Cerebellar nuclear complex (tissue), 1 donor: ENCODE measurements around the gene EPM2AIP1.
"Not testable (repeated sequence)": the region's sequence is repeated elsewhere in the genome, so short reads cannot be mapped to it uniquely, and the experiment has no call there.

ENCODE experiments used
- DNase-seq, 2 experiments: peaks; one replicate each; lab custom pipeline; 2025; lab: John Stamatoyannopoulos, UW

Gene EPM2AIP1

GRCh38 chr3:36993326-36994283 lies 674 bp upstream of the EPM2AIP1 start, which contains the start of gene MLH1:
Gene MLH1, plus strand, starts transcription at chr3:36993518. Its CDS starts 30 bp downstream, at chr3:36993548.
- no peak for DNase-seq

GRCh38 chr3:36991923-36992805 lies 767 bp downstream of the EPM2AIP1 start:
- no peak for DNase-seq

GRCh38 chr3:36991147-36991546 lies 1.8 kb downstream of the EPM2AIP1 start:
- no peak for DNase-seq

GRCh38 chr3:36989568-36989967 lies 3.4 kb downstream of the EPM2AIP1 start:
- no peak for DNase-seq

GRCh38 chr3:36989005-36989404 lies 3.9 kb downstream of the EPM2AIP1 start:
- DNase-seq: no peak

GRCh38 chr3:36988356-36988755 lies 4.6 kb downstream of the EPM2AIP1 start:
- no peak for DNase-seq

- no peak for DNase-seq
Observed at GRCh38 chr3:36981006-36981405, 11.9 kb downstream of the EPM2AIP1 start.

GRCh38 chr3:36973139-36973538 lies 19.8 kb downstream of the EPM2AIP1 start:
- DNase-seq: no peak

DNA sequence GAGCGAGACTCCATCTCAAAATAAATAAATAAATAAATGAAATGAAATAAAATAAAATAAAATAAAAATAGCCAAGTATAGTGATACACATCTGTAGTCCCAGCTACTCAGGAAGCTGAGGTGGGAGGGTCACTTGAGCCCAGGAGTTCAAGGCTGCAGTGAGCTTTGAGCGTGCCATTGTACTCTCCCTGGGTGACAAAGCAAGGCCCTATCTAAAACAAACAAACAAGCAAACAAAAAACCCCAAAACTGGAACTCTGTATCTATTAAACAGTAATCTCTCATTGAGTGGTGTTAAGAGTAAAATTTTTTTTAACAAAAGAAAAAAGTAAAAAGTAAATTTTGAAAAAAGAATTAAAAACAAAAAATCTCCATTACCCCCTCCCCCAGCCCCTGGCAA lies 20.8 kb downstream of the EPM2AIP1 start:
- no peak for DNase-seq

DNA sequence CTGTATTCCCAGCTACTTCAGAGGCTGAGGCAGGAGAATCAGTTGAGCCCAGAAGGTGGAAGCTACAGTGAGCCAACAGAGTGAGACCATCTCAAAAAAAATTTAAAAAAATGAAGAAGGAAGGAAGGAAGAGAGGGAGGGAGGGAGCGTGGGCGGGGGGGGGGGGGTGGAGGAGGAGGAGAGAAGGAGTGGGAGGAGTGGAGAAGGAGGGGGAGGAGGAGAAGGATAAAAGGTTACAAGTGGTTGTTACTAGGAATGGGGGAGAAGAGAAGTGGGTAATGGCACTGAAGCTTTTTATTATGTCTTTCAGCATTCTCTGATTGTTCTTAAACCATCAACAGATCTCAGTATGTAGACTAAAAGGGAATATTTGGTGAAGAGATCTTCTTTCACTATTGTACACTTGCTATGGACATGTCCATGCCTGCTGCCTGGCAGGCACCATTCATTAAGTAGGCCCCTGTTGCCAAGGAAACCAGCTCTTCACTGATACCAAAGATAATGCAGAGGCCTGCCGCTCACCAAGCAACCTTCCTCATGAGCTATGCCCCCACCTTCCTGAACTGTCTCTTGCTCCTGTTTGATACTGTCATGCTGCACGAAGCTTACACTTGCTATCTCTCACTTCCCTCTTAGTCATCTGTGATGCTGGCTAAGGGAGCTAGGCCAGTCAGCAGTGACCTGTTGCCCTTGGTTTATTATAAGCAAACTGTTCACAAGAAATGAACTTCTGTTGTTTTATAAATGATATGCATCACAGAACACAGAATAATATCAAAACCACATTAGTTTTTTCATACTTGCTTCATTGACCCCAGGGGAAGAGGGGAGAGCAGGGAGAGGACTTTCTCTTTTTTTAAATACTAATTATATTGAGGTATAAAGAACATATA lies 23.1 kb downstream of the EPM2AIP1 start:
- no peak for DNase-seq

DNA sequence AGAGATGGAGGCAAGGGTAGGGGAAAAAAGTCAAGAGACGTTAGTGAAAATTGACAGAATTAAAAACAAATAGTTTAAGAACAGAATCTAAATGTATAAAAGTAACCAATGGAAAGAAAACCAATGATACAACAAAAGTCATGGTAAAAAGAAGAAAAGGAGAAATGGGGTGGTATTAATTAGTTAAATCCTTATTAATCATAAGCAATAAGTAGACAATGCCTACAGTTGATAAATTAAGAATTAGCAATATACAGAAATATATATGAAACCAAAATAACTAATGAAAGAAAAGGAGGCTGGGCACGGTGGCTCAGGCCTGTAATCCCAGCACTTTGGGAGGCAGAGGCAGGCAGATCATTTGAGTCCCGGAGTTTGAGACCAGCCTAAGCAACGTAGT lies 23.8 kb downstream of the EPM2AIP1 start:
- no peak for DNase-seq

- DNase-seq: no peak
Observed at GRCh38 chr3:36965440-36965839, 27.5 kb downstream of the EPM2AIP1 start.

GRCh38 chr3:36964817-36965216 lies 28.1 kb downstream of the EPM2AIP1 start:
- no peak for DNase-seq

DNA sequence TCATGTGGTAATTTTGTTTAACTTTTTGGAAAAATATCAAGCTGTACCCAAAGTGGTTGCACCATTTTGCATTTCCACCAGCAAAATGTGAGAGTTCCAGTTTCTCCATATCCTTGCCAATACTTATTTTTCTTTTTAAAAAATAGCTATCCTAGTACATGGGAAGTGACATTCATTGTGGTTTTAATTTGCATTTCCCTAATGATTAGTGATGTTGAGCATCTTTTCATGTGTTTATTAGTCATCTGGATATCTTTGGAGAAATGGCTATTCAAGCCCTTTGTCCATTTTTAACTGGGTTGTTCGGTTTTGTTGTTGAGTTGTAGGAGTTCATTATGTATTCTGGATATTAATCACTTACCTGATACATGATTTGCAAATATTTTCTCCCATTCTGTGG lies 28.6 kb downstream of the EPM2AIP1 start:
- no peak for DNase-seq

DNA sequence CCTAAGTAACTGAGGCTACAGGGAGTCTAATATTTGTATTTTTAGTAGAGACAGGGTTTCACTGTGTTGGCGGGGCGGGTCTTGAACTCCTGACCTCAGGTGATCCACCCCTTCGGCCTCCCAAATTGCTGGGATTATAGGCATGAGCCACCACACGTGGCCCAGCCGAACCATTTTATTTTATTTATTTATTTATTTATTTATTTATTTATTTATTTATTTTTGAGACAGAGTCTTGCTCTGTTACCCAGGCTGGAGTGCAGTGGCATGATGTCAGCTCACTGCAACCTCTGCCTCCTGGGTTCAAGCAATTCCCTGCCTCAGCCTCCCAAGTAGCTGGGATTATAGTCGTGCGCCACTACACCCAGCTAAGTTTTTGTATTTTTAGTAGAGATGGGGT lies 29.9 kb downstream of the EPM2AIP1 start:
- DNase-seq: not testable (repeated sequence)

GRCh38 chr3:36960502-36960901 lies 32.4 kb downstream of the EPM2AIP1 start:
- no peak for DNase-seq

DNA sequence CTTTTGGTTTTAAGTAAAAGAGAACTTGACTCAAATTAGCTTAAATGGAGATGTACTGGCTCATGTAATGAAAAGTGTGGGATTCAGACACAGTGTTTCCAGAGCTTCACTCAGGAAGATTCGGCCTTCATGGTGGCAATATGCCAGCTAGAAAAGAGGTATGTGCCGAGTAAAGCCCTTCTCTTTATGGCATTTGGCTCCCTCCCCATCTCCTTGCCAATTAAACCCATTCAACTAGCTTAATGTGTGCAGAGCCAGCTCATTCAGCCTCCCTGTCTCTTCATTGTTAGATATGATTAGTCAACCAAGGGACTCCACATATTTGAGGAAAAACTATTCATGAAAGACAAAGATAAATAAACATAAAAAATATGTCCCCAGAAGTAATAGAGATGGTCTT lies 33.1 kb downstream of the EPM2AIP1 start:
- DNase-seq: no peak

GRCh38 chr3:36957862-36958686 lies 34.9 kb downstream of the EPM2AIP1 start:
- no peak for DNase-seq

DNA sequence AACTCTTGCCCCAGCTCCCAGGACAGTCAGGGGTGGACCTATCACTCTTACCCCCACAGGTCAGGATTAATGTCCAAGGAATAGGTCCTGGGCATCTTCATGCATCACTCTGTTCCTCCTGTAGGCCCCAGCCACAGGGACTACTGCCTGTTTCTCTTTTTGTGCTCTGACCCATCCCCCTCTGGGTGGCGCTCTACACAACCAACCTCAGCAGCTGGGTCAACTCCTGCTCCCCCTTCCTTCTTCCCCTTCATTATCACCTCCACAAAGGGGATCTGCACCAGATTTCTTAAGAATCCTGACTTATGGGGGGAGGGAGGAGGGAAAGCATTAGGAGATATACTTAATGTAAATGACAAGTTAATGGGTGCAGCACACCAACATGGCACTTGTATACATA lies 35.9 kb downstream of the EPM2AIP1 start:
- no peak for DNase-seq

DNA sequence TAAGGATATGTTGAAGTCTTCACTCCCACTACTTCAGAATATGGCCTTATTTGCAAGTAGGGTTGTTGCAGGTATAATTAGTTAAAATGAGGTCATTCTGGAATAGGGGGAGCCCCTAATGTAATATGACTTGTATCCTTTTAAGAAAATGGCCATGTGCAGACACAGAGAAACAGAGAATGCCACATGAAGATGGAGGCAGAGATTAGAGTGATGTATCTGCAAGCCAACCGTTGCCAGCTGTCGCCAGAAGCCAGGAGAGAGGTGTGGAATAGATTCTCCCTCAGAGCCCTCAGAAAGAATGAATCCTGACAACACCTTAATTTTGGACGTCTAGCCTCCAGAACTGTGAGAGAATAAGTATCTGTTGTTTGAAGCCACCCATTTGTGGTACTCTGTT lies 36.8 kb downstream of the EPM2AIP1 start:
- no peak for DNase-seq
